ENCODE data around the gene MOB3A. TPM values are rescaled to one million over a fixed set of nuclear protein-coding genes. Genes with fewer than 3 reads are reported as not detected.
"Not testable (repeated sequence)": the region's sequence is repeated elsewhere in the genome, so short reads cannot be mapped to it uniquely, and the experiment has no call there.

The MOB3A gene
- total RNA-seq, 2 experiments from 2014 or later: 43.7 to 44.1 TPM

- DNase-seq: peak; percentile 88
- H3K27ac Mint-ChIP-seq: peak overlapping the region; percentile 86
- no peaks in the 10 kb centered on the region for H3K27me3 Mint-ChIP-seq (ENCODE audit: low read depth)
- peaks cover 33% of the 10 kb centered on the region for H3K4me1 Mint-ChIP-seq (ENCODE audit: low read depth)
- peaks cover 9% of the 10 kb centered on the region for H3K36me3 Mint-ChIP-seq (ENCODE audit: low read depth)
- intact Hi-C loops (cut with micrococcal nuclease): loop anchor here (1.0 to 10.0 kb wide), 5 partner anchors 68 to 517 kb away; partner anchors contain the start of genes KLF16 and TCF3
- H3K9me3 Mint-ChIP-seq: no peaks in the 10 kb centered on the region
- H3K4me3 Mint-ChIP-seq: peak overlapping the region; percentile 81
- CTCF ChIA-PET: interaction anchor here (1.1 to 1.2 kb wide), 2 partner anchors 167 to 294 kb away, joined by 3 read pairs; no protein-coding TSS in a partner anchor
Observed at GRCh38 chr19:2097203-2097885, 1.2 kb upstream of the MOB3A start.

- CTCF ChIA-PET: interaction anchor here (1.0 to 2.1 kb wide), 4 partner anchors 14 to 295 kb away, joined by 3 to 7 read pairs (median 3); partner anchors contain the start of gene AP3D1
- intact Hi-C loops (cut with micrococcal nuclease): loop anchor here (1.0 to 10.0 kb wide), 13 partner anchors 11 to 518 kb away; partner anchors contain the start of genes AP3D1, KLF16, PLEKHJ1 and SF3A2
Observed at GRCh38 chr19:2096480-2097202, 515 bp upstream of the MOB3A start, which contains the start of gene IZUMO4. Gene IZUMO4 (plus strand): TSS chr19:2096915. CDS start chr19:2096946, 31 bp downstream.

GRCh38 chr19:2091926-2092525 lies 4.1 kb downstream of the MOB3A start:
- H3K9me3 Mint-ChIP-seq; DNase-seq; H3K27me3 Mint-ChIP-seq (ENCODE audit: low read depth); H3K27ac Mint-ChIP-seq; H3K36me3 Mint-ChIP-seq (ENCODE audit: low read depth); H3K4me3 Mint-ChIP-seq: not testable (repeated sequence)
- CTCF ChIA-PET: interaction anchor here (0.7 to 1.5 kb wide), 2 partner anchors 8 to 97 kb away, joined by 4 to 8 read pairs; no protein-coding TSS in a partner anchor
- intact Hi-C loops (cut with micrococcal nuclease): loop anchor here (10.0 kb wide), 1 partner anchor 523 kb away; no protein-coding TSS in a partner anchor
- H3K4me1 Mint-ChIP-seq (ENCODE audit: low read depth): peaks cover 67% of the 10 kb centered on the region

More at GRCh38 chr19:2096480-2097202, 515 bp upstream of the MOB3A start, which contains the start of gene IZUMO4:
- Mint-ChIP-seq H3K27me3 (ENCODE audit: low read depth) (no peaks in the 10 kb centered on the region), H3K4me3 (peak within 1 kb of the TSS; percentile 94), H3K36me3 (ENCODE audit: low read depth) (peaks cover 5% of the 10 kb centered on the region), H3K4me1 (ENCODE audit: low read depth) (peaks cover 36% of the 10 kb centered on the region), H3K27ac (peak within 1 kb of the TSS; percentile 92), H3K9me3 (no peaks in the 10 kb centered on the region)
- peak; percentile 100 for DNase-seq

- CTCF ChIA-PET: no interaction called here
- H3K4me1 Mint-ChIP-seq (ENCODE audit: low read depth): peaks cover 73% of the 10 kb centered on the region
- H3K36me3 Mint-ChIP-seq (ENCODE audit: low read depth): peaks cover 11% of the 10 kb centered on the region
- no peak for DNase-seq
- no peaks in the 10 kb centered on the region for H3K27me3 Mint-ChIP-seq (ENCODE audit: low read depth)
- intact Hi-C loops (cut with micrococcal nuclease): loop anchor here (10.0 kb wide), 1 partner anchor 525 kb away; no protein-coding TSS in a partner anchor
- H3K27ac Mint-ChIP-seq: peak overlapping the region; percentile 85
- peak overlapping the region; percentile 43 for H3K4me3 Mint-ChIP-seq
- H3K9me3 Mint-ChIP-seq: no peaks in the 10 kb centered on the region
Observed at GRCh38 chr19:2089727-2090053, 6.4 kb downstream of the MOB3A start.

- H3K9me3 Mint-ChIP-seq: no peaks in the 10 kb centered on the region
- intact Hi-C loops (cut with micrococcal nuclease): no loop called here
- H3K4me1 Mint-ChIP-seq (ENCODE audit: low read depth): peaks cover 68% of the 10 kb centered on the region
- H3K27me3 Mint-ChIP-seq (ENCODE audit: low read depth): no peaks in the 10 kb centered on the region
- H3K4me3 Mint-ChIP-seq: no peak overlapping the region
- DNase-seq: no peak
- peaks cover 14% of the 10 kb centered on the region for H3K36me3 Mint-ChIP-seq (ENCODE audit: low read depth)
- CTCF ChIA-PET: no interaction called here
- peak overlapping the region; percentile 85 for H3K27ac Mint-ChIP-seq
Observed at GRCh38 chr19:2089001-2089711, 7.0 kb downstream of the MOB3A start.

- intact Hi-C loops (cut with micrococcal nuclease): no loop called here
- Mint-ChIP-seq H3K9me3 (no peaks in the 10 kb centered on the region), H3K27ac (peak overlapping the region; percentile 78)
Observed at GRCh38 chr19:2087621-2088100, 8.5 kb downstream of the MOB3A start.

GRCh38 chr19:2086695-2087620 lies 9.2 kb downstream of the MOB3A start:
- CTCF ChIA-PET: interaction anchor here (1.2 kb wide), 1 partner anchor 43 kb away, joined by 3 read pairs; no protein-coding TSS in a partner anchor
- H3K27me3 Mint-ChIP-seq (ENCODE audit: low read depth); intact Hi-C loops (cut with micrococcal nuclease); H3K9me3 Mint-ChIP-seq: not testable (repeated sequence)
- H3K4me3 Mint-ChIP-seq: peak overlapping the region; percentile 54
- H3K4me1 Mint-ChIP-seq (ENCODE audit: low read depth): peaks cover 61% of the 10 kb centered on the region
- DNase-seq: peak; percentile 52
- H3K27ac Mint-ChIP-seq: peak overlapping the region; percentile 78
- H3K36me3 Mint-ChIP-seq (ENCODE audit: low read depth): peaks cover 35% of the 10 kb centered on the region

More at GRCh38 chr19:2087621-2088100, 8.5 kb downstream of the MOB3A start:
- Mint-ChIP-seq H3K27me3 (ENCODE audit: low read depth) (no peaks in the 10 kb centered on the region), H3K4me1 (ENCODE audit: low read depth) (peaks cover 57% of the 10 kb centered on the region), H3K36me3 (ENCODE audit: low read depth) (peaks cover 28% of the 10 kb centered on the region), H3K4me3 (no peak overlapping the region)
- DNase-seq: no peak
- CTCF ChIA-PET: interaction anchor here (1.2 kb wide), 1 partner anchor 44 kb away, joined by 3 read pairs; no protein-coding TSS in a partner anchor

GRCh38 chr19:2084993-2085720 lies 11.0 kb downstream of the MOB3A start:
- CTCF ChIA-PET: interaction anchor here (0.6 to 1.8 kb wide), 3 partner anchors 18 to 1096 kb away, joined by 3 to 6 read pairs (median 3); no protein-coding TSS in a partner anchor
- peak overlapping the region; percentile 98 for H3K27ac Mint-ChIP-seq
- intact Hi-C loops (cut with micrococcal nuclease): loop anchor here (1.0 to 5.0 kb wide), 5 partner anchors 11 to 68 kb away; partner anchors contain the start of genes AP3D1, BTBD2, IZUMO4 and MKNK2
- H3K9me3 Mint-ChIP-seq: no peaks in the 10 kb centered on the region
- peak overlapping the region; percentile 93 for H3K4me3 Mint-ChIP-seq
- DNase-seq: peak; percentile 97
- H3K4me1 Mint-ChIP-seq (ENCODE audit: low read depth): peaks cover 65% of the 10 kb centered on the region
- no peaks in the 10 kb centered on the region for H3K27me3 Mint-ChIP-seq (ENCODE audit: low read depth)
- peaks cover 48% of the 10 kb centered on the region for H3K36me3 Mint-ChIP-seq (ENCODE audit: low read depth)

- Mint-ChIP-seq H3K4me3 (peak overlapping the region; percentile 93), H3K36me3 (ENCODE audit: low read depth) (peaks cover 56% of the 10 kb centered on the region), H3K27ac (peak overlapping the region; percentile 98), H3K9me3 (no peaks in the 10 kb centered on the region), H3K4me1 (ENCODE audit: low read depth) (peaks cover 61% of the 10 kb centered on the region), H3K27me3 (ENCODE audit: low read depth) (no peaks in the 10 kb centered on the region)
- peak; percentile 86 for DNase-seq
- intact Hi-C loops (cut with micrococcal nuclease): loop anchor here (5.0 kb wide), 1 partner anchor 66 kb away; the partner anchor contains the start of gene BTBD2
- CTCF ChIA-PET: interaction anchor here (1.3 to 1.8 kb wide), 4 partner anchors 10 to 63 kb away, joined by 4 to 8 read pairs (median 6); partner anchors contain the start of gene MOB3A
Observed at GRCh38 chr19:2083174-2083854, 12.8 kb downstream of the MOB3A start.
